C4-2B (cell line): ENCODE measurements around the gene MYLK4.

Experiments
- CTCF ChIP-seq: fragments of 450-650 bp; conservative IDR thresholded peaks from 2 replicates; pipeline ENCODE4 v1.5.1; 2017; ENCODE audit warnings: mild to moderate bottlenecking
- ZFX ChIP-seq: fragments of 450-650 bp; IDR thresholded peaks from 2 replicates; pipeline ENCODE4 v1.6.1; 2017

GRCh38 chr6:2732503-2733089 is 18.1 kb downstream of the MYLK4 start:
- TF ChIP-seq CTCF: no peak
- TF ChIP-seq ZFX: no peak
